ENCODE measurements around the gene ZNF697. TPM values are rescaled to one million over a fixed set of nuclear protein-coding genes. Genes with fewer than 3 reads are reported as not detected.

ZNF697 gene
- total RNA-seq, 1 donor from 2014 or later = 18.8 TPM

DNA sequence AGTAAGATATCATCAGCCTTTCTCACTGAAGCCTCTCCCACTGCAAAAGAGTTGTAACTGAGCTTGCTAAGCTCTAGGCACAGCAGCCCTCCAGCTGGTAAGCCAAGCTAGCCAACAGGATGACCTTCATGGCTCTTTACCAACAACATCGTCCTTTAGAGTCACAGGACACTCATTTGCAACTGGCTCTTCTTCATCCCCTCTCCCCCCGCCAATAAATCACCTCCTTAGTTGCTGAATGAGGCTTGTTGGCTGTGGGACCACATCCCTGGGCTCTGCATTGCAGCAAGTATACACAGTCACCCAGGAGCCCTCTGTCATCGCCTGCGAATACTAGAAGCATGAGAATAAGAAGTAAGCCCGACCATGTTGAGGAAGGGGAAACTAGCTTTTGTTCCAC, 16.0 kb upstream of the ZNF697 start:
- no peak for DNase-seq (ENCODE audit: low spot score)

DNA sequence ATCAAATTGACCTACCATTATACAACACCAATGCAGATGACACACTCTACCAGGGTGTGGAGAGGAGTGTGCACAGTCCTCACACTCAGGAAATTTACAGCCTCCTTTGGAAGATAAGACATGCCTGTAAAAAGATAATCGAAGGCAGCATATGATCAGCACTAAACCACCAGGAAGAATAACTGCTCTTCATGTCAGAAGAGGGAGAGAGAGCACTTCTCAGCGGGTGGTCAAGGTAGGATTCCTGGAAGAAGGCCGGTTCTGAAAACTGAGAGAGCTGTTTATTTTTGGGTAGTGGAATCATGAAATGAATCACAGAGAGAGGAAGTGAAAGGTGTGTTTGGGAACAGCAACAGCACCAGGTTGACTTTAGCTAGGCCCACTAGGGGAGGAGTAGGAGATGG, 14.0 kb upstream of the ZNF697 start:
- no peak for DNase-seq (ENCODE audit: low spot score)

DNA sequence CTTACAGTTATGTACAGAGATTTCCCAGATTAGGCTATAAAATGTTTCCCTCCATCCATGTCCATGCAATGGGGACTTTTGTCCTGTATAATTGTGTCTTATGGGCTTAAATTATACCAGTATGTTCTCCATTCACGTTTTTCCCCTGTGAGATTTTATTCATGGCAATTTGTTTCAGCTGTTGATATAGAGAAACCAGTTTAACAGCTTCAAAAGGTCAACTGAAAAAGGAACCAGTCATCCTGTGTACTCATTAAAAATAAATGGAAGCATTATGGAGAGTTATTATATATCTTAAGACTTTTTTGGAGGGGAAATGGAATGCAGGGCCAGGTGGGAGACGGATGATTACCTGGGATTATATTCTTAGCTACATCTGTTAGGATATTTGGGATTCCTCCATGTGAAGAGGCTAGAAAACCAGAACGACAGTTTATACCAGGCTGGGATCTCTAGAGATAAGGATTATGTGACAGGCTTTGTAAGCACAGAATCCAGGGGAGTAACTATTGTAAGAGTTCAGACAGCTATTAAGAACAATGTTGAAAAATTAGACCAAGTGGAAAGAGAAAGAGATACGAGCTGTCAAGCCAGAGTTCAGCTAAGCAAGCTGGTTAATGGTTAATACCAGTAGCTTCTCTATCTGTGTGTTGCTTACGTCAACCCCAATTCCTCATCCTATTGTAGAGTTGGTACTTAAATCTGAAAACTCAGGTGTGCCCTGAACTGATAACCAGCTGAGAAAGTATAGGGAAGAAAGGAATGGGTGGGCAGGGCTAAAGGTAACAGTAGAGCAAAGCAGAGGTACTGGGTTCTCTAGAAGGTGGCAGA, 12.4 kb upstream of the ZNF697 start:
- no peak for DNase-seq (ENCODE audit: low spot score)

DNA sequence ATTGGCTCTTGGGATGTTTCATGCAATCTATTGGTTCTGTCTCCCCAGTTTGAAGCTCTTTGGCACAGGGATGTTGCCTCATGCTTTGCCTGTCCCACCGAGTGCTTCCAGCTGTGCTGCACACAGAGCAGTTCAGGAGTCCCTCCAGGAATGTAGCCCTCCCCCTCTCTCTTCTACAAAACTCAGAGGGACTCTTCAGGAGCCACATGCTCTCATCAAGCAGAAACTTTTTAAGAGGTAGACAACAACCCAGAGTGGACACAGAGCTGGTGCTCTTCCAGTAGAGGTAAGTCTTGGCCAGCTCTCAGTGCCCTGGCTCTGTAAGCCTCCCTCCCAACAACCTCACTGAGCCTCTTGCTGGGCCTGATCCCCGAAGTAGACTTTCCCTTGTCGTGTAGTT, 11.6 kb upstream of the ZNF697 start:
- peak; percentile 51 for DNase-seq (ENCODE audit: low spot score)

DNA sequence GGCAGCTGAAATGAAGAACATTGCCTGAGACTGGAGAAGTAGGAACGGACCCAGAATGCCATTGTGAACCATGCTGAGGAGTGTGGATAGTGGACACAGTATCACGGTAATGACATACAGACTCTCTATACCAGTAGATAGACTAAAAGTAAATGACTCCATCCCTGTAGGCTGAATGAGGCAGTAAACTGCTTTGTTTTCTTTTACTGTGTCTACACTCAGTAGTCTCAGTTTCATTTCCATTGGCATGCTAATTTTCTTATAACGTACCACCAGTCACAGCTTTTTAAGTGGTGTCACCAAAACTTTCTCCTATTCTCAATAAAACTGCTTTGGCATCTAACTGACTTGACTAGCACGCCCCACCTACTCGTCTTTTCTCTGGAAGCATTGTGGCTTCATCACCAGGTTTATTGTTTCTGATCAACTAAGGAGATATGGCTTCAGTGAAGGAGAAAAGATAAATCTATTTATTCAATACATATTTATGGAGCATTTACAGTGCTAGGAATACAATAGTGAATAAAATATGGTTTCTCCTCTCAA, 8.4 kb upstream of the ZNF697 start:
- no peak for DNase-seq (ENCODE audit: low spot score)

DNA sequence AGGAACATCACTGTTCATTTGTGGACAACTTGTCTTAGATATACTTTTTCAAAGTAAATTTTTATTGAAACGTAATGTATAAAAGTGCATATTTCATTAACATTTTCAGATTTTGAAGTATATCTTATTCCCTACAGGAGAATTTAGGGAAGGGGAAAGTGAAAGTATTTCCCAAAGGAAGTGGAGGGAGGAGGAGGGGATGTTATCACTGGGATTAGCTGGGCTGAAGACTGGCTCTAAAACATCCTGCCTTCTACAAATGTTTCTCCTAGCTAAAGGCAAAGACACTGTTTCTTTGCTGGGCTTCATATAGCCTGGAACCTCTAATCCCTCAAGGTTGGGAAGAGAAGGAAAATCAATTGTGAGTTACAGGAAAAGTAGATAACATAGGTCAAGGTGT, 7.1 kb upstream of the ZNF697 start:
- peak; percentile 65 for DNase-seq (ENCODE audit: low spot score)

DNA sequence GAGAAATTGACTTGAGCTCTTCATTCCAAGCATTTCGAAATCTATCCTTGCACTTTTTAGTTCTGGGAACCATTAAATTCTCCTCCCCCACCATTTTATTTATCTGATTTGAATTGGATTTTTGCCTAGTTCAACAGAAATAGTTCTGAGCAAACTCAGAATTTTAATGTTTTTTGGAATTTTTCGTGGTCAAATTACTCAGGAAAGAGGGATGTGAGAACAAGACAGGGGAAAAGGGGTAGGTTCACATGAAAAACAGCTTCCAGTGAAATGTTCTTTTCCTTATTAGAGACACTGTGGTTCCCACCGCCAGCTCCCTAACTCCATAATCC, 5.7 kb upstream of the ZNF697 start:
- DNase-seq (ENCODE audit: low spot score) = no peak

DNA sequence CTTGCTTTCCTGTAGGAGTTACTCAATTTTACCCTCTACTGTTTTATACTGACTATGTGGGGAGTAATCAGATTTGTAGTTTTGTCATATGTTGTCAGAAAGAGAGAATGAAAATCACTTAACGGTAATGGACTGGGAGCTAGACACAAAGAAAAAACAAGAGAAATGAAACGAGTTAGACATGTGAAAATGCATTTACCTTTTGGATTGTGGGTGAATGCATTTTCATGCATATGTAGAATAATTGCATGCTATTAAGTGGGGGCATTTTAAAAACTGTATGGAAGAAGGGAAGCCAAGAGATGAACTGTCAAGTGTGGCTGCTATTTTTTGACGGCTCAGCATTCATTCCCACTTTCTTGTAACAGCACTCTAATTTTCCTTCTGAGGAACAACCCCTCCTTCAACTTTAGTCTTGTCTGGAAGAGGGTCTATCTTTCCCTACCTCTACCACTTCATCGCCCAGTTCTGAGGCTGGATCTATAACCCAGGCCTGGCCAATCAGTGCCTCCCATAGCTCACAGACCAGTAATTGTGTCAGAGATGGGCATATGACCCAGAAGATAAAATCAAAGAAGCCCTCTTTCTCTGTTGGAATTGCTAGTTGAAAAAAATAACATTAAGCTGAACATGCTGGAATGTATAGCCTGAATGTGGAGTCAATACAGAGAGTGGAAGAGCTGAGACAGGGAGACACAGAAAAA, 5.2 kb upstream of the ZNF697 start:
- no peak for DNase-seq (ENCODE audit: low spot score)

DNA sequence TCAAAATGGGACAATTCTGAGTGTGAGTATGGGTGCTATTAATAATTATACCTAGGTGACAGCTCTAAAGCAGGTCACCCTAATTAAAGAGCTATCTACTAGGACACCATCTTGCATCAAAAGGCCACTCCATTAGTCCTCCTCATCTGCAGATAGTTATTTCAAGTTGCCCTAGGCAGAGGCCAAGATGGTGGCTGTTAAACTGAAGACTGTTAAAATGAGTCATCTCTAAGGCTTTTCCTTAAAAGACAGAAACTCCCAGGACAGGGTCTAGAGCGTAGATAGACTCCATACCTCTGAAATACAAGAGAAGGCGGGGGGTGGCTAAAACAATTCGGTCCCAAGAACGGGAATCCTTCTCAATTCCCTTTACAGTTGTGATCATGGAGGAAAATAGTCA, 4.5 kb upstream of the ZNF697 start:
- DNase-seq (ENCODE audit: low spot score) = no peak

DNA sequence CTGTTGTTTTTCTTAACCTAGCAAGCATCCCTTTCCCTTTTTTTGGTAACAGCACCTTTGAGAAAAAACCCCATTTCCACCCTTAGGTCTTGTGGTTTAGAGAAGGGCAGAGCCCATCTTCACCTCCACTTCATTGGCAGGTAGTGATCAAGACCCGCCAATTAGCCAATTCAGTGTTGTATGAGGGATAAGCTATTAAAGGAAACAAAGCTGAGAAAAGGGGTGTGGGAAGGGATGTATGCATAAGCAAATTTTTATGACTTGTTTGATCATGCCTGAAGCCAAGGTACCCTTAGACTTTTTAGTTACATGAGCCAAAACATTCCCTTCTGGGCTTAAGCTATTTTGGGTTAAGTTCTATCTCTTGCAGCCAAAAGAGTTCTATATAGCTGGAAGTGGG, 3.6 kb upstream of the ZNF697 start:
- DNase-seq (ENCODE audit: low spot score) = no peak

DNA sequence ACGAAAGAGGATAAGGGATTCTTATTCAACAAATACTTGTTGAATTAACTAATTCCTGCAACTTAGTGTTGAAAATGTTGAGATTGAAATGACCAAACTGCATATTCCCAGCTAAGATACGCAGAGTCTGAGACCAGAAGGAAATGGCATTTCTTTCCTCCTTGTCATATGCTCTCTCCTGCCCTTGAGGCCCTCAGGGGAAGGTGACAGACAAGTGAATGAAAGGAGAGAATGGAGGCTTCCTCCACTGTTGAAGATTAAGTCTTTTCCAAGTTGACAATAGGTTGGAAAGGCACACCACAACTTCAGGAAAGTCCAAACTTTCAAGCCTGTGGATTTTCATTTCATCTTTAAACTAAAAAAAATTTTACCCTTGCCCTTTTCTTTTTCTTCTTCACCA, 3.1 kb upstream of the ZNF697 start:
- no peak for DNase-seq (ENCODE audit: low spot score)

DNA sequence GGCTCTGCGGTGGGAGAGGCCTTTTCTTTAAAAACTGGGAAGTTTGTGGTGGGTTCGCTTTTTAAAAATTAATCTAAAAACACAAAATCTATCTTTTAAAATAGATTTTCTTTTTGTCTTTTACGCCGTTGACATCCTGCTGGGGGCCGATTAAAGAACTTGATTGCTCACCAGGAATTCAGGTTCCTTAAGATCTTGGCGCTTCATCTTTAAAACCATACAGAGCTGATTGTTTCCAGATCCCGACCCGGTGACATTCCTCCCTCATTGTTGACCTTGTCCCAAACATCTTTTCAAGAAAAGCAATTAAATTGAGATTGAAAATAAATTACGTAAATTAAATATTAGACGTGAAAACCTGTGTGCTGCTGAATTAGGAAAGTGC, 546 bp upstream of the ZNF697 start:
- no peak for DNase-seq (ENCODE audit: low spot score)

DNA sequence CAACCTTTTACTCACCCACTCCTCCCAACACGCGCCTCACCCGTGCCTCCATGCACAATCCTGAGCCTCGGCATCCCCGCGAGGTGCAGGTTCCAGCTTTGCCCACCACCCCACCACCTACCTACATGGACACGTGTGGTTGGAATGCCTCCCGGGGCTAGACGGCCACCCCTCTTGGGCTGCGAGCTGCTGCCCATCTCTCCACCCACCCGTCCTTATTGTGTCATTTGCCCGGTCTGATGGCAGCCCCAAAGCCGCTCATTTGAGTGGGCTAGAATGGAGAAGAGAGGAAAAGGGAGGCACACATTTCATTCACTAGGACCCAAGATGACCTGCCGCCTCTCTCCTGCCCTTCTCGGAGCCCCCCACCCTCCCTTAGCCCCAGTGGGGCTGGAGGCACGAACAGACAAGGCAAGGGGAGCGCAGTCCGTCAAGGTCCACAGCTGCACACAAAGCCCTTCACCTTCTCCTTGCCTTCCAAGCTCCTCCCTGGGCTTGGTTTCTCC, 785 bp downstream of the ZNF697 start:
- no peak for DNase-seq (ENCODE audit: low spot score)

DNA sequence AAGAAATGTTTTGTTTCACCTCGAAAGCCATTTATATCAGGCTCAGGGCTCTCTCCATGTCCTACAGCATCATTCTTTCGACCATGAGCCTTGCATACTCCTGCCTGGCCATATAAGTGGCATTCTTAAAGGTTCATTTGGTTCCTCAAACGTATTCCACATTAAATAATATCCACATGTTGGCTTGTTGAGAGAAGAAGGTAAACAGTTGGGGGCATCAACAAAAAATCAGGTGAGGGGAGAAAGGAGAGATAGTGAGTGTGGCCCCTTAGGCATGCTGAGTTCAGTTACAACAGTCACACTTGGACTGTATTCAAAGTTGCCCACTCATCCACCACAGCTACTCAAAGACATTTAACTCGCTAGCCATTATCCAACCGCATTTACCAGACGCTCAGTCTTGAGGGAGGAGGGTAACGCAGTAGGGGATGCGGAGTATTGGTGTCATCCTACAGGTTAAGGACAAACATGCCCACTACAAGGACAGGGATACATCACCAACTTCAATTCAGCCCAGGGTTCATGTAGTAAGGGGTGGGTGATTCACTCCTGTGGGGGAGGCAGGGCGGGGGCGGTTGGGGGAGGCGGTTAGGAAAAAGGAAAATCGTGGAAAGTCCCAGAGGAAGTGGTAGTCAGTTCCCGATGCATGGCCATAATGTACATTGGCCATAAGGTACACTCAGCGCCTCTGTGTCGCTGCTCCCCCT, 1.4 kb downstream of the ZNF697 start:
- DNase-seq (ENCODE audit: low spot score) = no peak

DNA sequence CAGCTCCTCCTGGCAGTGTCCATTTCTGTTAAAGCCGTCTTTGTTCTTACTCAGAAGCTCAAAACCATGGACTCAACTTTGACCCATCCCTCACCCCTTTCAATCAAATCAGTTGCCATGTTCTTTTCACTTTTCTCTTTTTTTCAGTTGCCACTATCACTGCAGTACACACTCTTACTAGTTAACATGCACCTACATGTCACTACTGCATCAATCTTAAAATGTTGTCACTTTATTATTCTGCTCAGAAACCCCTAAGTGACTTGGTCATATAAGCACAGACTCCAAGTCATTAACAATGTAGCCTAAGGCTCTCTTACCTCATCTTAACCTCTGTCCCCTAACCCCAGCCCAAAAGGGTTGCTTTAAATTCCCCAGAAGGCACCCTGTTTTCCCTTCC, 9.0 kb downstream of the ZNF697 start:
- no peak for DNase-seq (ENCODE audit: low spot score)

DNA sequence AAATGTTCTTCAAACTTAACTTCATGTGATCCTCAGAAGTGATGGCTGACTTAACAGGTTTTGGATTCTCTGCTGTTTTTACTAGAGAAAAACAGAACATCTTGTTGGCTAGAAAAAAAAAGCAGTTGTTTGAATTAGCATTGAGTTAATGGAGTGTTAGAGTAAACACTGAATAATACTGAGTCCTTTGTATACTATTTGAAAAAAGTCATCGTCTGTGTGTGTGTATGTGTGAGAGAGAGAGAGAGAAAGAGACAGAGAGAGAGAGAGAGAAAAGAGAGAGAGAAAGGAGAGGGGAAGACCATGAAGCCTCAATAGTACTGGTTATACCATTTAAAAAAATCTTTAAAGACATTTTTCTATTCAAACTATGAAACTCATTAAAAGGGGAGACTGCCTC, 10.4 kb downstream of the ZNF697 start:
- no peak for DNase-seq (ENCODE audit: low spot score)

DNA sequence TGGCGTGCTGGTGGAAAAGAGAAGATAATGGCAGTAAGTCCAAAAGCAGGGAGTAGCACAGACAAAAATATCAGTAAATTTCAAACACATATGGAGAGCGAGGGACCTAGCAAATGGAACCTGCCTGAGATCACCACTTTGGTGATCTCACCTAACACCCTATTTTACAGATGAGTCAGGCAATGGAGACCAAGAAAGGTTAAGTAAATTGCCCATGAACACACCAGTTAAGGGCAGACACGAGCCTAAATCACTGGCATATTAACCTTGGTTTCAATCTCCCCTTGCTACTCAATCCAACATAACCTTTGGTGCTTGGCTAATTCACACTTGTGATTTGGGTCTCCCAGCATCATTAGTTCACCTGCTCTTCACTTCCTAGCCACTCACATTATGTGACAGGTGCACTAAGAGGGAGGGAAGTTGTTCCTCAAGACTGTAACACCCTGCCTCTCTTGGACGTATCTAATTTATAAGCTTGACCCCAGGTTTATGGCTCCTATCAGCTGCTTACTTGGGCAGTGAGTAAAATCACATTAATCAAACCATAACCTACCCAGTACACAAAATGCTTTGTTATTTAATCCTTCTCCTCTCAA, 11.5 kb downstream of the ZNF697 start:
- no peak for DNase-seq (ENCODE audit: low spot score)

DNA sequence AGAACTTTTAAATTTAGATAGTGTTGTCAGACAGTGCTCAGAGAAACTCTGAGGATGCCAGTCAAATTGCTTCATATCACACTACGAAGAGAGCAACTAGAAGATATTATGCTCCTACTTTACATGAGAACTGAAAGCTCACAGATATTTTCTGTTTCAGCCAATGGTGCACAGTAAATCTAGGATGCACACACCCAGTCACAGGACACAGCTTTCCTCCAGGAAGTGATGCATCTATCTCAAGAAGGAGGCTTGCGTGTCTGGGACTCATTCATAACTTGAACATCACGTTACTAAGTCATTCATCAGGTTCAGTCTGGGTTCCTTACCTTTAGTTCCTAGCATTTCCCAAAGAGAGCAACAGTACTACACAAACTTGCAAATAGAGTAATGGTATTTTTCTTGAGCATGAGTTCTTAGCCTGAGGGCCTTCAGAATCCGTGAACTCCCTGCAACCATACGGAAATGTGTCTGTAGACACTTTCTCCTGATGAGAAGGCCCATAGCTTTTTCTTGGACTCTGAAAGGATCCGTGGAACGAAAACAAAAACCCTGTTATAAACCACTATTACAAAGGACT, 12.2 kb downstream of the ZNF697 start:
- no peak for DNase-seq (ENCODE audit: low spot score)

DNA sequence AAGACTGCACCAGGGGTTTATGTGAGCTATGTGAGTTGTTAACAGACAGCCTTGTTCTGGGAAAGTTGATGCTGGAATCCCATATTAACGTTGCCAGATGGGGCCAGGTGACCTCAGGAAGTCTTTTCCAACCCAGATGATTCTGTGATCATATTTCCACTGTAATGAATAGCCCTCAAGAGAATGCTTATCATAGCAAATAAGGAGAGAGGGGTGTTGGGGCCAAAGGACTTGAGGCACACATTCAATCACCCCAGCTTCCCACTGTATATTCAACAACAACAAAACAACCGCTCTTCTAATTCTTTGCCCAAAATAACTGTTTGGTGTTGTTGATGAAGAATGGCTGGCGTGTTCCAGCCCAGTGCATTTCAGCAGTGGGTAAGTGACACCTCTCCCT, 14.1 kb downstream of the ZNF697 start:
- DNase-seq (ENCODE audit: low spot score) = no peak

DNA sequence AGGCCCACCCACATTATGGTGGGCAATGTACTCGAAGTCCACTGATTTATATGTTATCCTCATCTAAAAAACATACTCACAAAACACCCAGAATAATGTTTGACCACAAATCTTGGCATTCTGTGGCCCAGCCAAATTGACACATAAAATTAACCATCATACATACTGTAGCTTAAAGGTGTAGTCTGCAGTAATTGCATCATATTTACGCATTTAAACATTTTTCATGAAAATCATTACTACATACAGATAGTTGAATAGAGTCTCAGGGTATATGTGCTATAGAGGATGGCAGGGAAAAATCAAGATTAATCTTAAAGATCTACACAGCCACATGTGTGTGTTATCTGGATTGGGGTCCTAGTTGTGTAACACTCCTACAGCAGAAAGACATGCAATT, 14.5 kb downstream of the ZNF697 start:
- DNase-seq (ENCODE audit: low spot score) = no peak

DNA sequence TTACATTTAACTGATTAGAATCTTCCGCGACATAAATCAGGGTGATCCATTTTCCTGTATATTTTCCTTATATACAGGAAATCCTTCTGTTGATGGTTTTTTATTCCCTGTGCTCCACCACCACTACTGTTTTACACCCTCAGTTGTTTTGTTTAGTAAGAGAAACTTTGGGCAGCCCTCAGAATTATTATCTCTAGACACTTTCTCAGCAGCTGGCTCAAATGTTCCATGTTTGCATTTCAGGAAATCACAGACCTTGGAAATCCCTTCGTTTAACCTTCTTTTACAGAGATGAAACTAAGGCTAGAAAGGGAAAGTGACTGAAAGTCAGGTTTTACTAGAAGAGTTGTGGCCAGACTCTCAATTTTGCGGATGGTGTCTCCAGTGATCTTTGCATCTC, 15.2 kb downstream of the ZNF697 start:
- peak; percentile 57 for DNase-seq (ENCODE audit: low spot score)

DNA sequence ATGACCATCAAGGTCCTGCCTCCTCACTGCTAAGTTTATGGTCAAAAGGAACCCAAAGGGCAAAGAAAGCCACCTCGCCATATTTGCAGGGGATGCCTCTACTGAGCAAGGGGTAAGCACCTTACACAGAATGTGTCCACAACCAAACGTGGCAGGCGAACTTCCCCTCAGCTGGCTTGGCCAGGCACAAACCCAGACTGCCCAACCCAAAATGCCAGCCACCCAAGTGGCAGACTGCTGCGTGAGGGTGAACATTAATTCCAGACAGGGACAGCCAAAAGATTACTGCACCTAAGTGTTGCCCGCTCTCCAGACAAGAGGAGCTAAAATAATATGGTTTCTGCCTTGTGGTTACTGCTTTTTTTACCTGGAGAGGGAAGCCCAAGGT, 16.0 kb downstream of the ZNF697 start:
- no peak for DNase-seq (ENCODE audit: low spot score)
